ENCODE measurements around the gene SAMD5.

GRCh38 chr6:147468634-147469033 is 39.9 kb upstream of the SAMD5 start:
- TF ChIP-seq CTCF (IDR thresholded peaks at IDR 0.05) (no peak), CHD4 (IDR thresholded peaks at IDR 0.05; ENCODE audit: borderline replicate concordance) (no peak), NR3C1 (IDR thresholded peaks at IDR 0.05) (no peak), CEBPB (IDR thresholded peaks at IDR 0.05) (no peak), RCOR1 (IDR thresholded peaks at IDR 0.05; ENCODE audit: low read depth, low read length) (no peak), ZFP36 (IDR thresholded peaks at IDR 0.05; ENCODE audit: borderline replicate concordance, partially characterized antibody) (no peak), MYC (IDR thresholded peaks at IDR 0.05; ENCODE audit: borderline replicate concordance, low read length) (no peak), POLR2A (IDR thresholded peaks at IDR 0.05; ENCODE audit: low read length) (no peak), REST (IDR thresholded peaks at IDR 0.05) (no peak)
